SK-N-MC (cell line): ENCODE data around the gene PLXNB2.

Source experiments
- EZH2 ChIP-seq: fragments of 200-600 bp; sonication (generic); IDR thresholded peaks from one replicate; pipeline ENCODE4 v1.6.1; 2017; ENCODE audit warnings: antibody characterized with exemption
- FOXP2 ChIP-seq: optimal IDR thresholded peaks from 2 replicates; pipeline ENCODE3; 2011; ENCODE audit warnings: mild to moderate bottlenecking, moderate library complexity; ENCODE audit not compliant: insufficient read depth; ENCODE audit errors: extremely low read length, control extremely low read depth

- TF ChIP-seq EZH2 (no peak), FOXP2 (no peak)
Observed at GRCh38 chr22:50286701-50287318, 20.6 kb downstream of the PLXNB2 start.
